ENCODE results near the gene SLC25A14. TPM values are rescaled to one million over a fixed set of nuclear protein-coding genes. Genes with fewer than 3 reads are reported as not detected.

Gene SLC25A14
- total RNA-seq, 1 experiment from 2014 or later: 13.7 TPM

DNA sequence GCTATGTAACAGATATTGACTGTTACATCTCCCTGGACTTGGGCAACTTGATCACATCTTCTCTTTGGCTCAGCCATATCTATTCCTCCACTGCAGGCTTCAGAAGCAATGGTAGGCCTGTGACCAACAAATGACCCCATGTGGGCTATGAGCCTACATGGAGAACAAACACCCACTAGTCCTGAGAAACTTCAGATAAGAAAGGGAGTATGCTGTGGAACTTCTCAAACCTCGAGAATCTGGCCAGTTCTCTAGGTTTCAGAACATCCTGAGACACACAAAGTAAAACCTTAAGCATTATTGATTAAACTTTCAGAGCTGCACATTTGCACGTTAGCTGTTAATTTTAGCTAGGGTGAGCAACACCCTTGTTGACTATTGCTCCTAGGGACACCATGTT is 78.3 kb downstream of the SLC25A14 start:
- BruUV-seq (replicated peaks): no TSS peak
- Mint-ChIP-seq H3K4me1 (ENCODE audit: insufficient read depth, unreplicated experiment) (no peaks in the 10 kb centered on the region), H3K27me3 (ENCODE audit: insufficient read depth, unreplicated experiment) (peaks cover 71% of the 10 kb centered on the region), H3K9me3 (ENCODE audit: unreplicated experiment) (no peaks in the 10 kb centered on the region), H3K27ac (ENCODE audit: low read depth, unreplicated experiment) (no peak overlapping the region), H3K36me3 (ENCODE audit: insufficient read depth, unreplicated experiment) (peaks cover 9% of the 10 kb centered on the region), H3K4me3 (ENCODE audit: unreplicated experiment) (no peak overlapping the region)
- DNase-seq (ENCODE audit: unreplicated experiment): no peak
- intact Hi-C loops (cut with micrococcal nuclease): no loop called here
- POLR2A ChIA-PET: no interaction called here
- TF ChIP-seq, protein P1, sequence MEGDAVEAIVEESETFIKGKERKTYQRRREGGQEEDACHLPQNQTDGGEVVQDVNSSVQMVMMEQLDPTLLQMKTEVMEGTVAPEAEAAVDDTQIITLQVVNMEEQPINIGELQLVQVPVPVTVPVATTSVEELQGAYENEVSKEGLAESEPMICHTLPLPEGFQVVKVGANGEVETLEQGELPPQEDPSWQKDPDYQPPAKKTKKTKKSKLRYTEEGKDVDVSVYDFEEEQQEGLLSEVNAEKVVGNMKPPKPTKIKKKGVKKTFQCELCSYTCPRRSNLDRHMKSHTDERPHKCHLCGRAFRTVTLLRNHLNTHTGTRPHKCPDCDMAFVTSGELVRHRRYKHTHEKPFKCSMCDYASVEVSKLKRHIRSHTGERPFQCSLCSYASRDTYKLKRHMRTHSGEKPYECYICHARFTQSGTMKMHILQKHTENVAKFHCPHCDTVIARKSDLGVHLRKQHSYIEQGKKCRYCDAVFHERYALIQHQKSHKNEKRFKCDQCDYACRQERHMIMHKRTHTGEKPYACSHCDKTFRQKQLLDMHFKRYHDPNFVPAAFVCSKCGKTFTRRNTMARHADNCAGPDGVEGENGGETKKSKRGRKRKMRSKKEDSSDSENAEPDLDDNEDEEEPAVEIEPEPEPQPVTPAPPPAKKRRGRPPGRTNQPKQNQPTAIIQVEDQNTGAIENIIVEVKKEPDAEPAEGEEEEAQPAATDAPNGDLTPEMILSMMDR (IDR thresholded peaks at IDR 0.05; ENCODE audit: unreplicated experiment): no peak
- CTCF ChIA-PET: no interaction called here

DNA sequence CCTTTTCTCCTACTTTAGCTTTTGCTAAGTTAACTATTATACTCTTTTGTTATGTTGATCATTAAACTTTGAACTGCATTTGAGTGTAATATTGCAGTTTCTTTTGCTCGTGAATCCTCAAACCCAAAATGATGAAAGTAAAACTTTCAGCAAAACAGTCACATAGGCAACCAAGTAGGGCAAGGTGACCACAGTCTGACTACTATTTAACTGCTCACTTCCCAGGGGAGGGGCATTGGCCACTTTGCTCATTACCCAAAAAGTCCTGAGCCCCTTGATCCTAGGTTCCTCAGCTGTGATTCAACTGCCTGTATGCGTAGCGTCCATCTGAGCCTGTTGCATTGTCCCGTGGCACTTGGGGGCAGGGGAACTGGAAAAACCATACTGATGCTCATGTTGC is 79.0 kb downstream of the SLC25A14 start:
- BruUV-seq (replicated peaks): no TSS peak
- Mint-ChIP-seq H3K4me1 (ENCODE audit: insufficient read depth, unreplicated experiment) (no peaks in the 10 kb centered on the region), H3K27ac (ENCODE audit: low read depth, unreplicated experiment) (no peak overlapping the region), H3K27me3 (ENCODE audit: insufficient read depth, unreplicated experiment) (peaks cover 78% of the 10 kb centered on the region), H3K36me3 (ENCODE audit: insufficient read depth, unreplicated experiment) (peaks cover 6% of the 10 kb centered on the region), H3K4me3 (ENCODE audit: unreplicated experiment) (no peak overlapping the region), H3K9me3 (ENCODE audit: unreplicated experiment) (no peaks in the 10 kb centered on the region)
- TF ChIP-seq, protein P1 (IDR thresholded peaks at IDR 0.05; ENCODE audit: unreplicated experiment): no peak
- no peak for DNase-seq (ENCODE audit: unreplicated experiment)
- intact Hi-C loops (cut with micrococcal nuclease): no loop called here
- POLR2A ChIA-PET: no interaction called here
- CTCF ChIA-PET: no interaction called here

DNA sequence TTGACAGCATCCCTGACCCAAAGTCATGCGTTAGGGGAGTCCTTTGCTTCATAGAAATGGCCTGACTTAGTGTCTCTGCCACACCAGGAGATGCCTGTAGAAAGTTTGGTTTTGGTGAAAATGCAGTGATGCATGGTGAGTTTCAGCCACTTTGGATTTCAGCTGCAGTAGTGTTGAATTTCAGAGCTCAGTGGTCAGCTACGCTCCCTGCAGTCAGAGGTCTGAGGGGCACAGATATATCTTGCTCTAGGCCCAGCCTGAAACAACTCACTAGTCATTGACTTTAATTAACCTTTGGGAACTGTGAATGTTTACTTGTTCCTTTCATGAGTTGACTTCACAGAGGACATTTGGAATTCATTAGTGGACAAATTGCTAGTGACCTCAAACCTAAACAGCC is 79.5 kb downstream of the SLC25A14 start:
- Mint-ChIP-seq H3K36me3 (ENCODE audit: insufficient read depth, unreplicated experiment) (peaks cover under 1% of the 10 kb centered on the region), H3K4me1 (ENCODE audit: insufficient read depth, unreplicated experiment) (no peaks in the 10 kb centered on the region), H3K9me3 (ENCODE audit: unreplicated experiment) (no peaks in the 10 kb centered on the region), H3K4me3 (ENCODE audit: unreplicated experiment) (no peak overlapping the region), H3K27me3 (ENCODE audit: insufficient read depth, unreplicated experiment) (peaks cover 82% of the 10 kb centered on the region), H3K27ac (ENCODE audit: low read depth, unreplicated experiment) (no peak overlapping the region)
- ChIA-PET POLR2A (no interaction called here), CTCF (no interaction called here)
- TF ChIP-seq, protein P1 (IDR thresholded peaks at IDR 0.05; ENCODE audit: unreplicated experiment): no peak
- BruUV-seq (replicated peaks): no TSS peak
- DNase-seq (ENCODE audit: unreplicated experiment): no peak
- intact Hi-C loops (cut with micrococcal nuclease): no loop called here

Other genes starting within 250 kb of the SLC25A14 start
- gene ELF4, start 229.4 kb upstream of the SLC25A14 start, total RNA-seq (2022): 19.5 and 23.6 TPM in 2 replicates
- 43.2 and 45.3 TPM in 2 replicates for gene AIFM1, start 174.1 kb upstream of the SLC25A14 start, total RNA-seq (2022)
- gene RAB33A, start 168.0 kb upstream of the SLC25A14 start, total RNA-seq (2022): not detected in 2 replicates
- 5.5 and 6.6 TPM in 2 replicates for gene ZNF280C, start 71.0 kb upstream of the SLC25A14 start, total RNA-seq (2022)
- not detected in 2 replicates for gene GPR119, start 45.8 kb downstream of the SLC25A14 start, total RNA-seq (2022)
- gene RBMX2, start 62.1 kb downstream of the SLC25A14 start, total RNA-seq (2022): 31.2 and 34.4 TPM in 2 replicates